Spinal cord (tissue), 10 donors: ENCODE data around the gene LAMB2. TPM values are rescaled to one million over a fixed set of nuclear protein-coding genes. Genes with fewer than 3 reads are reported as not detected.

Experiments
- DNase-seq, 6 donors: peaks; one replicate each; pipeline versions ENCODE4 v3.0.0 to v3.0.0-alpha.2; 2013 to 2015; ENCODE audit warnings: low spot score in 6 of 6, low read depth in 4 of 6
- H3K27ac ChIP-seq: one replicate; pipeline ENCODE4 v1.5.1; 2013; ENCODE audit warnings: low read depth, low read length, control low read depth
- H3K27me3 ChIP-seq: one replicate; pipeline ENCODE4 v1.6.1; 2013; ENCODE audit warnings: low read length; ENCODE audit not compliant: control insufficient read depth, insufficient read depth
- H3K36me3 ChIP-seq: one replicate; pipeline ENCODE4 v1.6.1; 2013; ENCODE audit warnings: low read length; ENCODE audit not compliant: control insufficient read depth, insufficient read depth
- H3K4me1 ChIP-seq: one replicate; pipeline ENCODE4 v1.6.1; 2013; ENCODE audit warnings: low read length; ENCODE audit not compliant: control insufficient read depth, insufficient read depth
- H3K4me3 ChIP-seq: one replicate; pipeline ENCODE4 v1.5.1; 2013; ENCODE audit warnings: low read depth, low read length, control low read depth
- H3K9me3 ChIP-seq: one replicate; pipeline ENCODE4 v1.6.1; 2013; ENCODE audit warnings: low read length; ENCODE audit not compliant: control insufficient read depth, insufficient read depth
- WGBS: methylation state at CpG from one replicate; pipeline ENCODE4 v1.1.5; 2013; ENCODE audit warnings: missing lambda C conversion rate; ENCODE audit not compliant: insufficient coverage; 5-methylcytosine and 5-hydroxymethylcytosine counted together
- polyA plus RNA-seq, 2 donors: library from polyadenylated mRNA; unstranded; fragments of 120-200 nt; gene quantifications; one replicate each; pipeline ENCODE4 v1.2.1, GENCODE V29; 2013; ENCODE audit not compliant: insufficient read length in 2 of 2
- total RNA-seq, 2 donors: library from RNA; depleted of rRNA in 1 of 2; stranded (reverse); fragments of 120-200 nt in 1 of 2; fragments of >200 nt in 1 of 2; gene quantifications; one replicate each; pipeline versions ENCODE4 v1.2.3 to v1.2.4, GENCODE V29; 2013 to 2014
- donor health status: healthy.

The LAMB2 gene
- total and polyA plus RNA-seq, 4 donors, result 160 to 536 (median 223) TPM

DNA sequence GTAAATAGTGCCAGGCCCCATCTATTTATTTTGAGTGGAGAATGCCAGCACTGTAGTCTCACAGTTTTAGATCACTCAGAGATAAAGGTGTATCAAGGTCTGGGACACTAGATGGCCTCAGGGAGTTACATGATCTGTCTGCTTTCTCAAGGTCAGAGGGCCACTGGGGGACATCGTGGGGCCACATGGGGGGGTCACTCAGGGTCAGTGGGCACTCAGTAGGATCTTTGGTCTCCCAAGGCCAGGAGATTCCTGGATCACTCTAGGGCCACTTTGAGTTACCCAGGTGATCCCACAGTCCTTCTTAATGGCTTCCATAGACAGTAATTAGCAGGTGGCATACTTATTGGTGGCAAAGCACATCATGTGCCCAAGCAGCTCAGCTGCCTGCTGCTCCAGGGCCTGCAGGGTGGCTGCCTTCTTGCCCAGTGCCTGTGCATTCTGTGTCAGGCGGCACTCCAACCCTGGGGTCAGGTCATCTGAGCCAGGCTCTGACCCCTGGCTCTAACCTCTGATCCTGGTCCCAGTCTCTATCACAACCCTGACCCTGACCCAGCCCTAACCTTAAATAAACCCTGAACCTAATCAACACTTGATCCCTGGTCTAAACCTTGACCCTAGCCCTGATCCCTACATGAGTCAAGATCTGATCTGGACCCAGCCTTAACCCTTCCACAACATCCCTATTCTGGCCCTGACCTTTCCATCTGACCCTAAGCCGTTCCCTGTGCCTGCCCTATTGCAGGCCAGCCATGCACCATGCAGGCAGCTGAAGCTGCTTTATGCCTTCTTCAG lies 1.8 kb upstream of the LAMB2 start:
- Histone ChIP-seq H3K4me1 (peaks cover 37% of the 10 kb centered on the region), H3K27ac (no peak overlapping the region), H3K4me3 (no peak overlapping the region), H3K9me3 (no peaks in the 10 kb centered on the region), H3K27me3 (no peaks in the 10 kb centered on the region), H3K36me3 (peaks cover 19% of the 10 kb centered on the region)
- WGBS, result 59% methylated on average over 3 of the region's 3 CpGs
- no peak for DNase-seq

DNA sequence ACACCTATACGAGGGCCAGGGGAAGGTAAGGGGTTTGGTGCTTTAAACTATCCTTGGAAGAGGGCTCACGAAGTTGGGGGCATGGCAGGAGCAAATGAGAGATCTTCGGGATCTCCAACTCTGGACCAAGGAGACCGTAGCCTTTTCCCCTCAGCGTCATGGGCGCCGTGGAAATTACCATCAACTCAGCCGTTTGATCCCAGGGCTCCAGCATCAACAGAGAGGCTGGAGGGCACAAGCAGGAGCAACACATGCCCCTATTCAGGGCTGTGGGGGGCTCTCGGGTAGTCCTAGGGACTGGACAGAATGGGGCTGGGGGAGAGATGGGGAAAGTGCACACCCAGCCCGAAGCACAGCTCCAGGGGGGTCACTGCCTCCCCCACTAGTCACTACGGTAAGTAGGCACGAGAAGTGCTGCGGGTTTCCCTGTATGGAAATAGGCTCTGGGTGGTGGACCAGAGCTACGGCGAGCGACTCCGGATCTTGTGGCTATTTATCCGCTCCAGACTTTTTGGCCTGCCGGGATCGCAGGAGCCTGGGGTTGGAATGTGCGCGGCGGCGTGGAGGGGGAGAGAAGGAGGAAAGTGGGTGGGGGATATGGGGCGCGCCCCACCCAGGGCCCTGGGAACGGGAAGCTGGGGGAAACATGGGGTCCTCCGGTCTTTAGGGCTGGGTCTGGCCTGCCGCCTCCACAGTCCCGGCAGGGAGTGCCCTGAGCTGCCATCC lies 539 bp upstream of the LAMB2 start:
- DNase-seq, result peak; percentile 71 to 96 (median 80)
- Histone ChIP-seq H3K36me3 (peaks cover 30% of the 10 kb centered on the region), H3K27ac (peak overlapping the region; percentile 93), H3K4me1 (peaks cover 37% of the 10 kb centered on the region), H3K4me3 (peak overlapping the region; percentile 74), H3K27me3 (no peaks in the 10 kb centered on the region), H3K9me3 (no peaks in the 10 kb centered on the region)
- 0% methylated on average over 29 of the region's 30 CpGs for WGBS

DNA sequence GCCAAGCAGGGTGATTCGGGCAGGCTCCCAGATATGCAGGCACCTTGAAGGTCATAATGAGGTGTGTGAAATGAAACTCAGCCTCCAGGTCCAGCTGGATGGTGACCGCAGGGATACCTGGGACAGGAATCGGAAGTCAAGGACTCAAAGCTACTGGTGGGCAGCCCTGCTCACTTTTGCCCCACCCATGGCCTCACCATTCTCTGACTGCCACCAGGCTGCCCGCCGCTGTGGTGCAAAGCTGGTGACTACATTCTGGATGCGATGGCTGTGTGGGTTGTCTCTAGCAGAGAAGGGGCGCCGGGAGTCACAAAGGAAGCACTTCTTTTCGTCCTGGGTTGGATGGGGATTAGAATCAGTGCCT lies 795 bp downstream of the LAMB2 start:
- 48% methylated on average over 7 of the region's 9 CpGs for WGBS
- Histone ChIP-seq H3K4me3 (peak overlapping the region; percentile 74), H3K9me3 (no peaks in the 10 kb centered on the region), H3K36me3 (peaks cover 33% of the 10 kb centered on the region), H3K4me1 (peaks cover 37% of the 10 kb centered on the region), H3K27me3 (no peaks in the 10 kb centered on the region), H3K27ac (peak overlapping the region; percentile 93)
- no peak for DNase-seq

GRCh38 chr3:49131576-49131975 lies 1.3 kb downstream of the LAMB2 start:
- 94% methylated on average over 6 of the region's 6 CpGs for WGBS
- H3K27ac ChIP-seq, result no peak overlapping the region

GRCh38 chr3:49131040-49131439 lies 1.8 kb downstream of the LAMB2 start:
- Histone ChIP-seq H3K27ac (no peak overlapping the region), H3K36me3 (peaks cover 40% of the 10 kb centered on the region), H3K27me3 (no peaks in the 10 kb centered on the region), H3K4me1 (peaks cover 37% of the 10 kb centered on the region), H3K4me3 (no peak overlapping the region), H3K9me3 (no peaks in the 10 kb centered on the region)
- WGBS, result 94% methylated on average over 11 of the region's 12 CpGs
- no peak for DNase-seq

More at GRCh38 chr3:49131576-49131975, 1.3 kb downstream of the LAMB2 start:
- peak overlapping the region; percentile 74 for H3K4me3 ChIP-seq
- peaks cover 36% of the 10 kb centered on the region for H3K36me3 ChIP-seq
- no peak for DNase-seq
- no peaks in the 10 kb centered on the region for H3K27me3 ChIP-seq
- H3K9me3 ChIP-seq, result no peaks in the 10 kb centered on the region
- H3K4me1 ChIP-seq, result peaks cover 37% of the 10 kb centered on the region

- WGBS, result 77% methylated on average over 14 of the region's 14 CpGs
- Histone ChIP-seq H3K4me3 (no peak overlapping the region), H3K27ac (no peak overlapping the region), H3K27me3 (no peaks in the 10 kb centered on the region), H3K9me3 (no peaks in the 10 kb centered on the region), H3K4me1 (peaks cover 10% of the 10 kb centered on the region), H3K36me3 (peaks cover 73% of the 10 kb centered on the region)
- DNase-seq, result no peak
These were observed 7.7 kb downstream of the LAMB2 start for GRCh38 chr3:49124991-49125670.

- DNase-seq, result no peak
- Histone ChIP-seq H3K27me3 (no peaks in the 10 kb centered on the region), H3K4me3 (no peak overlapping the region), H3K4me1 (peaks cover 19% of the 10 kb centered on the region), H3K36me3 (peaks cover 69% of the 10 kb centered on the region), H3K27ac (no peak overlapping the region), H3K9me3 (no peaks in the 10 kb centered on the region)
- 94% methylated on average over 7 of the region's 7 CpGs for WGBS
These were observed 8.6 kb downstream of the LAMB2 start for GRCh38 chr3:49124203-49124602.

- peaks cover 69% of the 10 kb centered on the region for H3K36me3 ChIP-seq
- 96% methylated on average over 17 of the region's 17 CpGs for WGBS
These were observed 9.2 kb downstream of the LAMB2 start for GRCh38 chr3:49123687-49124086.

GRCh38 chr3:49122886-49123545 lies 9.8 kb downstream of the LAMB2 start:
- H3K27ac ChIP-seq, result no peak overlapping the region
- no peak for DNase-seq
- WGBS, result 95% methylated on average over 17 of the region's 17 CpGs
- H3K9me3 ChIP-seq, result no peaks in the 10 kb centered on the region
- peaks cover 23% of the 10 kb centered on the region for H3K4me1 ChIP-seq
- H3K36me3 ChIP-seq, result peaks cover 71% of the 10 kb centered on the region
- no peak overlapping the region for H3K4me3 ChIP-seq
- H3K27me3 ChIP-seq, result no peaks in the 10 kb centered on the region

More at GRCh38 chr3:49123687-49124086, 9.2 kb downstream of the LAMB2 start:
- DNase-seq, result no peak
- H3K4me1 ChIP-seq, result peaks cover 23% of the 10 kb centered on the region
- H3K4me3 ChIP-seq, result no peak overlapping the region
- H3K27ac ChIP-seq, result no peak overlapping the region
- H3K9me3 ChIP-seq, result no peaks in the 10 kb centered on the region
- H3K27me3 ChIP-seq, result no peaks in the 10 kb centered on the region
